GM12878 (cell line): ENCODE measurements around the gene LSM3. TPM values are rescaled to one million over a fixed set of nuclear protein-coding genes. Genes with fewer than 3 reads are reported as not detected.

Source experiments
- ATAC-seq: fragments of 200-7000 bp; cut with Tn5 transposase; 3 replicates; pipeline ENCODE4 v1.9.1; 2020; ENCODE audit warnings: mild to moderate bottlenecking, moderate library complexity
- BruUV-seq: library from RNA; stranded (reverse); fragments of 400-500 nt; replicated peaks from 2 replicates; lab custom pipeline; 2021; lab: Mats Ljungman, UMichigan
- CTCF ChIA-PET: fragments of 300-600 bp; sonication (Branson Sonifier 250); formaldehyde crosslinking; extraction: SDS; loops from one replicate; lab custom pipeline; 2021; ENCODE audit warnings: inconsistent platforms; lab: Yijun Ruan, JAX
- POLR2A ChIA-PET: fragments of 350-600 bp; formaldehyde crosslinking; extraction: SDS; loops from one replicate; lab custom pipeline; 2021; ENCODE audit warnings: inconsistent platforms; lab: Charles Lee
- RAD21 ChIA-PET: fragments of 300-600 bp; sonication (Branson Sonifier 250); formaldehyde crosslinking; loops from one replicate; lab custom pipeline; 2023; ENCODE audit warnings: antibody characterized with exemption; ENCODE audit not compliant: unreplicated experiment; lab: Charles Lee
- SMC1A ChIA-PET: fragments of 300-600 bp; sonication (Branson Sonifier 250); formaldehyde crosslinking; loops from one replicate; lab custom pipeline; 2023; ENCODE audit not compliant: unreplicated experiment, uncharacterized antibody; lab: Charles Lee
- DNase-seq: peaks from one replicate; pipeline ENCODE4 v3.0.0-alpha.2; 2011; ENCODE audit warnings: low read depth, low spot score
- FAIRE-seq: peaks from 3 replicates; lab custom pipeline; 2011; peaks lifted over from hg19 to GRCh38; lab: Jason Lieb, UNC
- H2AFZ ChIP-seq: 2 replicates; pipeline ENCODE4 v1.6.0; 2011; ENCODE audit warnings: low read depth, low read length, control low read depth; ENCODE audit not compliant: control insufficient read depth
- H3K27ac ChIP-seq: 2 replicates; pipeline ENCODE4 v1.5.1; 2011; ENCODE audit warnings: control low read depth; ENCODE audit not compliant: control insufficient read depth, insufficient read depth
- H3K27me3 ChIP-seq, 2 experiments: replicated peaks in 1 of 2; 2 replicates each; pipeline versions ENCODE4 v1.6.0 to v1.6.1; 2011; ENCODE audit warnings: low read length in 1 of 2; ENCODE audit not compliant: control insufficient read depth in 2 of 2, insufficient read depth in 2 of 2
- H3K36me3 ChIP-seq, 2 experiments: 2 replicates each; pipeline ENCODE4 v1.5.1; 2011; ENCODE audit warnings: low read length in 1 of 2; ENCODE audit not compliant: control insufficient read depth in 2 of 2, insufficient read depth in 2 of 2
- H3K4me1 ChIP-seq: 2 replicates; pipeline ENCODE4 v1.6.1; 2011; ENCODE audit warnings: mild to moderate bottlenecking, low read length, moderate library complexity, mixed read lengths; ENCODE audit not compliant: control insufficient read depth, insufficient read depth
- H3K4me2 ChIP-seq: 2 replicates; pipeline ENCODE4 v1.6.0; 2011; ENCODE audit warnings: control low read depth; ENCODE audit not compliant: control insufficient read depth, insufficient read depth
- H3K4me3 ChIP-seq: fragments of 200-600 bp; sonication (generic); 2 replicates; pipeline ENCODE4 v1.5.1; 2016
- H3K79me2 ChIP-seq: 2 replicates; pipeline ENCODE4 v1.6.0; 2011; ENCODE audit warnings: low read length; ENCODE audit not compliant: control insufficient read depth, insufficient read depth
- H3K9ac ChIP-seq: 2 replicates; pipeline ENCODE4 v1.8.0; 2011; ENCODE audit warnings: low read length, control low read depth, mixed read lengths; ENCODE audit not compliant: control insufficient read depth, insufficient read depth
- H3K9me3 ChIP-seq: replicated peaks from 3 replicates; pipeline ENCODE4 v1.5.1; 2011; ENCODE audit warnings: mild to moderate bottlenecking, low read length; ENCODE audit not compliant: control insufficient read depth, insufficient read depth
- H4K20me1 ChIP-seq: 2 replicates; pipeline ENCODE4 v1.6.0; 2011; ENCODE audit not compliant: control insufficient read depth, insufficient read depth
- CBX5 ChIP-seq: sonication (generic); IDR thresholded peaks from 2 replicates; pipeline ENCODE4 v1.6.1; 2016; ENCODE audit warnings: low read depth, moderate library complexity, mild to moderate bottlenecking, inconsistent platforms
- CHD2 ChIP-seq: IDR thresholded peaks from 2 replicates; pipeline ENCODE4 v1.6.1; 2011; ENCODE audit warnings: low read depth, low read length, improper control_type of control experiment, borderline replicate concordance
- CREB1 ChIP-seq: IDR thresholded peaks from 2 replicates; pipeline ENCODE4 v1.6.1; 2012; ENCODE audit warnings: low read depth, mild to moderate bottlenecking, inconsistent platforms
- ETV6 ChIP-seq, 2 experiments: fragments of 450-650 bp in 1 of 2; IDR thresholded peaks in 1 of 2; conservative IDR thresholded peaks in 1 of 2; 2 replicates each; pipeline ENCODE4 v1.6.1; 2014; ENCODE audit warnings: antibody characterized with exemption in 1 of 2, borderline replicate concordance in 1 of 2, low read depth in 1 of 2, mild to moderate bottlenecking in 1 of 2, moderate library complexity in 1 of 2
- FOS ChIP-seq: IDR thresholded peaks from 3 replicates; pipeline ENCODE4 v1.6.1; 2011; ENCODE audit warnings: borderline replicate concordance; ENCODE audit not compliant: insufficient read length; ENCODE audit errors: extremely low read depth
- MTA2 ChIP-seq: fragments of 450-650 bp; IDR thresholded peaks from 2 replicates; pipeline ENCODE4 v1.6.1; 2016; ENCODE audit warnings: low read depth, mild to moderate bottlenecking, moderate library complexity
- NR2C2 ChIP-seq: IDR thresholded peaks from 2 replicates; pipeline ENCODE4 v1.6.1; 2011; ENCODE audit warnings: borderline replicate concordance, low read depth; ENCODE audit not compliant: control insufficient read depth, insufficient read length
- POU2F2 ChIP-seq: IDR thresholded peaks from 3 replicates; pipeline ENCODE4 v1.6.1; 2011; ENCODE audit warnings: low read depth, mild to moderate bottlenecking, low read length, borderline replicate concordance
- SMC3 ChIP-seq: IDR thresholded peaks from 2 replicates; pipeline ENCODE4 v1.6.1; 2011; ENCODE audit warnings: low read length, improper control_type of control experiment, borderline replicate concordance
- SP1 ChIP-seq: IDR thresholded peaks from one replicate; pipeline ENCODE4 v1.6.1; 2011; ENCODE audit warnings: low read depth, low read length
- WRNIP1 ChIP-seq: IDR thresholded peaks from 2 replicates; pipeline ENCODE4 v1.6.1; 2011; ENCODE audit warnings: low read depth, low read length, improper control_type of control experiment, borderline replicate concordance
- ZNF24 ChIP-seq: fragments of 450-650 bp; IDR thresholded peaks from 2 replicates; pipeline ENCODE4 v1.6.1; 2017; ENCODE audit warnings: antibody characterized with exemption, mild to moderate bottlenecking
- ZNF622 ChIP-seq: fragments of 450-650 bp; IDR thresholded peaks from 2 replicates; pipeline ENCODE4 v1.6.1; 2017; ENCODE audit warnings: mild to moderate bottlenecking, inconsistent platforms
- WGBS: methylation state at CpG from one replicate; pipeline ENCODE4 v1.1.6; 2016; ENCODE audit warnings: low lambda C conversion rate; ENCODE audit not compliant: insufficient replicate concordance, insufficient coverage; ENCODE audit errors: missing lambda C conversion rate; 5-methylcytosine and 5-hydroxymethylcytosine counted together
- in situ Hi-C: fragments of 300-500 bp; cut with MboI; formaldehyde crosslinking; loops from 9 replicates; pipeline ENCODE4 v1.14.3; 2018; ENCODE audit warnings: mixed read lengths
- intact Hi-C: fragments of 100-400 bp; cut with micrococcal nuclease; formaldehyde crosslinking; loops from one replicate; pipeline ENCODE4 v1.14.2; 2022; ENCODE audit not compliant: unreplicated experiment
- polyA plus RNA-seq, 11 experiments: library from polyadenylated mRNA; depleted of rRNA in 4 of 11; unstranded in 6 of 11; stranded (reverse) in 5 of 11; fragments of >200 nt; fragmentation: Nextera tagmentation in 4 of 11; fragmentation: Illumina TruSeq in 1 of 11; extraction: Ambion mirVana in 4 of 11; extraction: Trizol in 1 of 11; gene quantifications; 1 replicate in 1 of 11; 2 replicates in 10 of 11; pipeline versions ENCODE4 v1.2.1 to v1.2.3, GENCODE V29; 2011 to 2016; ENCODE audit warnings: inconsistent platforms in 2 of 11, missing spikeins in 2 of 11, low read depth in 1 of 11
- total RNA-seq, 4 experiments: library from RNA; depleted of rRNA in 3 of 4; stranded (reverse); fragments of >200 nt in 3 of 4; fragmentation: Illumina TruSeq in 1 of 4; extraction: Trizol in 1 of 4; gene quantifications; 2 replicates each; pipeline versions ENCODE4 v1.2.1 to v1.2.3, GENCODE V29; 2013 to 2021
- TF ChIP-seq, protein P1 (sequence below): fragments of 450-650 bp; IDR thresholded peaks from 2 replicates; pipeline ENCODE4 v1.6.1; 2017; ENCODE audit warnings: low read depth, mild to moderate bottlenecking, moderate library complexity
- TF ChIP-seq, protein P2 (sequence below): fragments of 450-650 bp; IDR thresholded peaks from 2 replicates; pipeline ENCODE4 v1.6.1; 2017; ENCODE audit warnings: mild to moderate bottlenecking, moderate library complexity

LSM3 gene
- total and polyA plus RNA-seq, 10 of the 15 experiments (the other 5 are each of a cell fraction or from before 2014, with no cell fraction given) = 15.5 to 111 (median 29.1) TPM

DNA sequence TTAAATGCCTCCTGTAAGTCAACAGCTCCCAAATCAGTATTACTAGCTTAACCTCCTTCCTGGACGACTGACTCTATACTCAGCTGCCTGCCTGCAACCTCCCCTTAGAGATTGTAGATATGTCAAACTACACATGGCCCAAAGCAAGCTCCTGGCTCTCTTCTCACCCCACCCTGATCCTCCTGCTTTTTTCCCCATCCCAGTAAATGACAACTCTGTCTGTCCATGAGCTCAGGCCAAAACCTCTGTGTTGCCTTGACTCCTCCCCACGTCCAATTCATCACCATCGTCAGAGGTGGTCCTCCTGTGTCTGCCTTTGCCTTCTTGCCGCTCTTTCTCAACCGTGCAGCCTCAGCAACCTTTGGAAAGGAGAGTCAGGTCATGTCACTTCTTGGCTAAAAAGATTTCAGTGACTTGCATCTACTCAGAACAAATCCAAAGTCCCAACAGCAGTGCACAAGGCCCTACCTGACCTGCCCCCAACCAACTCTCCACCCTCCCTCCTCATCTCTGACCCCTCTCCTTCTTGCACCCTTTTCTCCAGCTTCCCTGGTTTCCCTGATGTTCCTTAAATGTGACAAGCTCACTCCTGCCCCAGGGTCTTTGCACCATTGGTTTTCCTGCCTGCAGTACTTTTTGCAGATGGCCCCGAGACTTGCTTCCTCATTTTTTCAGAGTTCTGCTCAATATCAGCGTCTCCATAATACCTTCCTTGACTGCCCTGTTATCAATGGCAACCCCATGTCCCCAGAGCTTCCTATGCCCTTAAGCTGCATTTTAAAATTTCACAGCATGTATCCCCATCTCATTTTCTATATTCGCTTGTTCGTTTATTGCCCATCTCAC is 52.8 kb downstream of the LSM3 start:
- in situ Hi-C loops = no loop called here
- Histone ChIP-seq H3K27me3 (peaks cover 0 to 2% of the 10 kb centered on the region in 2 experiments; a peak in 1 of 4 replicates), H3K4me2 (no peak overlapping the region), H3K27ac (no peak overlapping the region), H3K9ac (no peak overlapping the region), H3K4me3 (no peak overlapping the region), H4K20me1 (no peaks in the 10 kb centered on the region), H3K79me2 (no peaks in the 10 kb centered on the region), H3K36me3 (no peaks in the 10 kb centered on the region), H2AFZ (no peak overlapping the region), H3K4me1 (no peaks in the 10 kb centered on the region), H3K9me3 (peaks cover 3% of the 10 kb centered on the region; the same call in 2 of the 3 replicates)
- 33% methylated on average over 9 of the region's 9 CpGs for whole genome bisulfite sequencing
- FAIRE-seq (no peak), ATAC-seq (no peak), DNase-seq (no peak)
- POLR2A ChIA-PET = no interaction called here
- no TSS peak for BruUV-seq
- intact Hi-C loops = no loop called here
- RAD21 ChIA-PET = no interaction called here
- SMC1A ChIA-PET = interaction anchor here (1.0 kb wide), 1 partner anchor 10 kb away, joined by 3 read pairs; no protein-coding TSS in a partner anchor
- CTCF ChIA-PET = interaction anchor here (3.2 kb wide), 1 partner anchor 28 kb away, joined by 12 read pairs; no protein-coding TSS in a partner anchor
- TF ChIP-seq SMC3 (no peak), SP1 (no peak), WRNIP1 (no peak), FOS (no peak), ETV6 (conservative IDR thresholded peaks at IDR 0.05 in 1 of 2, IDR thresholded peaks at IDR 0.05 in 1 of 2; ENCODE audit: borderline replicate concordance in 1 of 2, low read depth in 1 of 2) (no peak), ZNF24 (no peak), CBX5 (no peak), CHD2 (no peak), CREB1 (no peak), POU2F2 (no peak), MTA2 (no peak), ZNF622 (no peak), NR2C2 (no peak)
- TF ChIP-seq, protein P1, sequence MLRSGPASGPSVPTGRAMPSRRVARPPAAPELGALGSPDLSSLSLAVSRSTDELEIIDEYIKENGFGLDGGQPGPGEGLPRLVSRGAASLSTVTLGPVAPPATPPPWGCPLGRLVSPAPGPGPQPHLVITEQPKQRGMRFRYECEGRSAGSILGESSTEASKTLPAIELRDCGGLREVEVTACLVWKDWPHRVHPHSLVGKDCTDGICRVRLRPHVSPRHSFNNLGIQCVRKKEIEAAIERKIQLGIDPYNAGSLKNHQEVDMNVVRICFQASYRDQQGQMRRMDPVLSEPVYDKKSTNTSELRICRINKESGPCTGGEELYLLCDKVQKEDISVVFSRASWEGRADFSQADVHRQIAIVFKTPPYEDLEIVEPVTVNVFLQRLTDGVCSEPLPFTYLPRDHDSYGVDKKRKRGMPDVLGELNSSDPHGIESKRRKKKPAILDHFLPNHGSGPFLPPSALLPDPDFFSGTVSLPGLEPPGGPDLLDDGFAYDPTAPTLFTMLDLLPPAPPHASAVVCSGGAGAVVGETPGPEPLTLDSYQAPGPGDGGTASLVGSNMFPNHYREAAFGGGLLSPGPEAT = no peak
- TF ChIP-seq, protein P2, sequence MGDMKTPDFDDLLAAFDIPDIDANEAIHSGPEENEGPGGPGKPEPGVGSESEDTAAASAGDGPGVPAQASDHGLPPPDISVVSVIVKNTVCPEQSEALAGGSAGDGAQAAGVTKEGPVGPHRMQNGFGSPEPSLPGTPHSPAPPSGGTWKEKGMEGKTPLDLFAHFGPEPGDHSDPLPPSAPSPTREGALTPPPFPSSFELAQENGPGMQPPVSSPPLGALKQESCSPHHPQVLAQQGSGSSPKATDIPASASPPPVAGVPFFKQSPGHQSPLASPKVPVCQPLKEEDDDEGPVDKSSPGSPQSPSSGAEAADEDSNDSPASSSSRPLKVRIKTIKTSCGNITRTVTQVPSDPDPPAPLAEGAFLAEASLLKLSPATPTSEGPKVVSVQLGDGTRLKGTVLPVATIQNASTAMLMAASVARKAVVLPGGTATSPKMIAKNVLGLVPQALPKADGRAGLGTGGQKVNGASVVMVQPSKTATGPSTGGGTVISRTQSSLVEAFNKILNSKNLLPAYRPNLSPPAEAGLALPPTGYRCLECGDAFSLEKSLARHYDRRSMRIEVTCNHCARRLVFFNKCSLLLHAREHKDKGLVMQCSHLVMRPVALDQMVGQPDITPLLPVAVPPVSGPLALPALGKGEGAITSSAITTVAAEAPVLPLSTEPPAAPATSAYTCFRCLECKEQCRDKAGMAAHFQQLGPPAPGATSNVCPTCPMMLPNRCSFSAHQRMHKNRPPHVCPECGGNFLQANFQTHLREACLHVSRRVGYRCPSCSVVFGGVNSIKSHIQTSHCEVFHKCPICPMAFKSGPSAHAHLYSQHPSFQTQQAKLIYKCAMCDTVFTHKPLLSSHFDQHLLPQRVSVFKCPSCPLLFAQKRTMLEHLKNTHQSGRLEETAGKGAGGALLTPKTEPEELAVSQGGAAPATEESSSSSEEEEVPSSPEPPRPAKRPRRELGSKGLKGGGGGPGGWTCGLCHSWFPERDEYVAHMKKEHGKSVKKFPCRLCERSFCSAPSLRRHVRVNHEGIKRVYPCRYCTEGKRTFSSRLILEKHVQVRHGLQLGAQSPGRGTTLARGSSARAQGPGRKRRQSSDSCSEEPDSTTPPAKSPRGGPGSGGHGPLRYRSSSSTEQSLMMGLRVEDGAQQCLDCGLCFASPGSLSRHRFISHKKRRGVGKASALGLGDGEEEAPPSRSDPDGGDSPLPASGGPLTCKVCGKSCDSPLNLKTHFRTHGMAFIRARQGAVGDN = no peak
